Measurements from ENCODE around the gene MFAP4.

Gene MFAP4

DNA sequence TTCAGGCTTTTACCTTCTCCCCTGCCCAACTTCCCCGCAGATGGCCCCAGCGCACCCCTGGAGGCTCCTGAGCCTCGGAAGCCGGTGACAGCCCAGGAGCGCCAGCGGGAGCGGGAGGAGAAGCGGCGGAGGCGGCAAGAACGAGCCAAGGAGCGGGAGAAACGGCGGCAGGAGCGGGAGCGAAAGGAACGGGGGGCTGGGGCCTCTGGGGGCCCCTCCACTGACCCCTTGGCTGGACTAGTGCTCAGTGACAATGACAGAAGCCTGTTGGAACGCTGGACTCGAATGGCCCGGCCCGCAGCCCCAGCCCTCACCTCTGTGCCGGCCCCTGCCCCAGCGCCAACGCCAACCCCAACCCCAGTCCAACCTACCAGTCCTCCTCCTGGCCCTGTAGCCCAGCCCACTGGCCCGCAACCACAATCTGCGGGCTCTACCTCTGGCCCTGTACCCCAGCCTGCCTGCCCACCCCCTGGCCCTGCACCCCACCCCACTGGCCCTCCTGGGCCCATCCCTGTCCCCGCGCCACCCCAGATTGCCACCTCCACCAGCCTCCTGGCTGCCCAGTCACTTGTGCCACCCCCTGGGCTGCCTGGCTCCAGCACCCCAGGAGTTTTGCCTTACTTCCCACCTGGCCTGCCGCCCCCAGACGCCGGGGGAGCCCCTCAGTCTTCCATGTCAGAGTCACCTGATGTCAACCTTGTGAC lies 5.1 kb downstream of the MFAP4 start:
- Histone ChIP-seq H3K36me3 (ENCODE audit: control insufficient read depth in 2 of 2, insufficient read depth in 1 of 2, low read length in 2 of 2) (peaks cover 24 to 64% of the 10 kb centered on the region in 2 experiments), H3K4me1 (ENCODE audit: control insufficient read depth, insufficient read depth, low read length) (peaks cover 16% of the 10 kb centered on the region), H3K4me3 (ENCODE audit: low read depth, low read length) (no peak overlapping the region), H3K9me3 (ENCODE audit: control insufficient read depth, insufficient read depth, low read depth, low read length) (no peaks in the 10 kb centered on the region), H3K27ac (ENCODE audit: extremely low read depth, low read depth, low read length) (no peak overlapping the region)
- ChIA-PET CTCF (no interaction called here), POLR2A (no interaction called here)
- TF ChIP-seq ZNF837 (tag by site-specific recombination; IDR thresholded peaks at IDR 0.05) (no peak), ZIC2 (tag by site-specific recombination; IDR thresholded peaks at IDR 0.05) (0 out of 2 replicates have a peak, but pooled peaks have one; percentile 13)
- TF ChIP-seq, protein P1, sequence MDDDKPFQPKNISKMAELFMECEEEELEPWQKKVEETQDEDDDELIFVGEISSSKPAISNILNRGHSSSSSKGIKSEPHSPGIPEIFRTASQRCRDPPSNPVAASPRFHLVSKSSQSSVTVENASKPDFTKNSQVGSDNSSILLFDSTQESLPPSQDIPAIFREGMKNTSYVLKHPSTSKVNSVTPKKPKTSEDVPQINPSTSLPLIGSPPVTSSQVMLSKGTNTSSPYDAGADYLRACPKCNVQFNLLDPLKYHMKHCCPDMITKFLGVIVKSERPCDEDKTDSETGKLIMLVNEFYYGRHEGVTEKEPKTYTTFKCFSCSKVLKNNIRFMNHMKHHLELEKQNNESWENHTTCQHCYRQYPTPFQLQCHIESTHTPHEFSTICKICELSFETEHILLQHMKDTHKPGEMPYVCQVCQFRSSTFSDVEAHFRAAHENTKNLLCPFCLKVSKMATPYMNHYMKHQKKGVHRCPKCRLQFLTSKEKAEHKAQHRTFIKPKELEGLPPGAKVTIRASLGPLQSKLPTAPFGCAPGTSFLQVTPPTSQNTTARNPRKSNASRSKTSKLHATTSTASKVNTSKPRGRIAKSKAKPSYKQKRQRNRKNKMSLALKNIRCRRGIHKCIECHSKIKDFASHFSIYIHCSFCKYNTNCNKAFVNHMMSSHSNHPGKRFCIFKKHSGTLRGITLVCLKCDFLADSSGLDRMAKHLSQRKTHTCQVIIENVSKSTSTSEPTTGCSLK (tag by site-specific recombination; IDR thresholded peaks at IDR 0.05): no peak

DNA sequence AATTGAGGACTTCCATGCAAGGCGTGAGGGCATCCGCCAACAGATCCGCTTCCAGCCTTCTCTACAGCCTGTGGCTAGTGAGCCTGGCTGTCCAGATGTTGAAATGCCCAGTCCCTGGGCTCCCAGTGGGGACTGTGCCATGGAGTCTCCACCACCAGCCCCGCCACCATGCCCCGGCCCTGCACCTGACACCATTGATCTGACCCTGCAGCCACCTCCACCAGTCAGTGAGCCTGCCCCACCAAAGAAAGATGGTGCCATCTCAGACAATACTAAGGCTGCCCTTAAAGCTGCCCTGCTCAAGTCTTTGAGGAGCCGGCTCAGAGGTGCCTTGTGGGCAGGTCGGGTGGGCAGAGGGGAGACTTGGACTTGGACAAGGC lies 5.6 kb downstream of the MFAP4 start:
- Histone ChIP-seq H3K36me3 (ENCODE audit: control insufficient read depth in 2 of 2, insufficient read depth in 1 of 2, low read length in 2 of 2) (peaks cover 24 to 64% of the 10 kb centered on the region in 2 experiments), H3K4me1 (ENCODE audit: control insufficient read depth, insufficient read depth, low read length) (peaks cover 12% of the 10 kb centered on the region), H3K27ac (ENCODE audit: extremely low read depth, low read depth, low read length) (no peak overlapping the region), H3K4me3 (ENCODE audit: low read depth, low read length) (no peak overlapping the region), H3K9me3 (ENCODE audit: control insufficient read depth, insufficient read depth, low read depth, low read length) (no peaks in the 10 kb centered on the region)
- TF ChIP-seq, protein P2, sequence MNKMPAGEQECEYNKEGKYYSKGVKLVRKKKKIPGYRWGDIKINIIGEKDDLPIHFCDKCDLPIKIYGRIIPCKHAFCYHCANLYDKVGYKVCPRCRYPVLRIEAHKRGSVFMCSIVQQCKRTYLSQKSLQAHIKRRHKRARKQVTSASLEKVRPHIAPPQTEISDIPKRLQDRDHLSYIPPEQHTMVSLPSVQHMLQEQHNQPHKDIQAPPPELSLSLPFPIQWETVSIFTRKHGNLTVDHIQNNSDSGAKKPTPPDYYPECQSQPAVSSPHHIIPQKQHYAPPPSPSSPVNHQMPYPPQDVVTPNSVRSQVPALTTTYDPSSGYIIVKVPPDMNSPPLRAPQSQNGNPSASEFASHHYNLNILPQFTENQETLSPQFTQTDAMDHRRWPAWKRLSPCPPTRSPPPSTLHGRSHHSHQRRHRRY (tag by site-specific recombination; IDR thresholded peaks at IDR 0.05): no peak
- no peak for TF ChIP-seq ZNF561 (tag by site-specific recombination; IDR thresholded peaks at IDR 0.05; ENCODE audit: borderline replicate concordance)
- TF ChIP-seq ZNF560 (tag by site-specific recombination; IDR thresholded peaks at IDR 0.05; ENCODE audit: borderline replicate concordance): no peak
- TF ChIP-seq ZNF501 (tag by site-specific recombination; IDR thresholded peaks at IDR 0.05): no peak
- TF ChIP-seq ZNF335 (tag by site-specific recombination; conservative IDR thresholded peaks at IDR 0.05): no peak
- TF ChIP-seq, protein P3, sequence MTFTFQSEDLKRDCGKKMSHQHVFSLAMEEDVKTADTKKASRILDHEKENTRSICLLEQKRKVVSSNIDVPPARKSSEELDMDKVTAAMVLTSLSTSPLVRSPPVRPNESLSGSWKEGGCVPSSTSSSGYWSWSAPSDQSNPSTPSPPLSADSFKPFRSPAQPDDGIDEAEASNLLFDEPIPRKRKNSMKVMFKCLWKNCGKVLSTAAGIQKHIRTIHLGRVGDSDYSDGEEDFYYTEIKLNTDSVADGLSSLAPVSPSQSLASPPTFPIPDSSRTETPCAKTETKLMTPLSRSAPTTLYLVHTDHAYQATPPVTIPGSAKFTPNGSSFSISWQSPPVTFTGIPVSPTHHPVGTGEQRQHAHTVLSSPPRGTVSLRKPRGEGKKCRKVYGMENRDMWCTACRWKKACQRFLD (tag by site-specific recombination; IDR thresholded peaks at IDR 0.05): no peak
- TF ChIP-seq ZNF658 (tag by site-specific recombination; IDR thresholded peaks at IDR 0.05): no peak
- TF ChIP-seq ZNF626 (tag by site-specific recombination; IDR thresholded peaks at IDR 0.05): no peak
- TF ChIP-seq ZBTB1 (tag by site-specific recombination; IDR thresholded peaks at IDR 0.05): no peak
- TF ChIP-seq ZNF433 (tag by site-specific recombination; IDR thresholded peaks at IDR 0.05; ENCODE audit: low read depth): no peak
- no peak for TF ChIP-seq ZSCAN30 (tag by site-specific recombination; IDR thresholded peaks at IDR 0.05)
- TF ChIP-seq KLF16 (tag by site-specific recombination; IDR thresholded peaks at IDR 0.05): no peak
- TF ChIP-seq ZFP3 (tag by site-specific recombination; IDR thresholded peaks at IDR 0.05; ENCODE audit: low read depth): no peak
- no peak for TF ChIP-seq ZNF510 (tag by site-specific recombination; IDR thresholded peaks at IDR 0.05; ENCODE audit: insufficient replicate concordance)
- TF ChIP-seq, protein P4, sequence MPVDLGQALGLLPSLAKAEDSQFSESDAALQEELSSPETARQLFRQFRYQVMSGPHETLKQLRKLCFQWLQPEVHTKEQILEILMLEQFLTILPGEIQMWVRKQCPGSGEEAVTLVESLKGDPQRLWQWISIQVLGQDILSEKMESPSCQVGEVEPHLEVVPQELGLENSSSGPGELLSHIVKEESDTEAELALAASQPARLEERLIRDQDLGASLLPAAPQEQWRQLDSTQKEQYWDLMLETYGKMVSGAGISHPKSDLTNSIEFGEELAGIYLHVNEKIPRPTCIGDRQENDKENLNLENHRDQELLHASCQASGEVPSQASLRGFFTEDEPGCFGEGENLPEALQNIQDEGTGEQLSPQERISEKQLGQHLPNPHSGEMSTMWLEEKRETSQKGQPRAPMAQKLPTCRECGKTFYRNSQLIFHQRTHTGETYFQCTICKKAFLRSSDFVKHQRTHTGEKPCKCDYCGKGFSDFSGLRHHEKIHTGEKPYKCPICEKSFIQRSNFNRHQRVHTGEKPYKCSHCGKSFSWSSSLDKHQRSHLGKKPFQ (tag by site-specific recombination; IDR thresholded peaks at IDR 0.05): no peak
- no peak for TF ChIP-seq ZNF248 (tag by site-specific recombination; IDR thresholded peaks at IDR 0.05)
- TF ChIP-seq ZNF140 (tag by site-specific recombination; IDR thresholded peaks at IDR 0.05): no peak
- TF ChIP-seq ZNF133 (tag by site-specific recombination; IDR thresholded peaks at IDR 0.05): no peak
- ChIA-PET CTCF (no interaction called here), POLR2A (no interaction called here)
